Adrenal gland (tissue), 5 donors: ENCODE measurements around the gene RASSF5.

ENCODE experiments used
- POLR2A ChIP-seq, 2 donors: fragments of 450-650 bp; IDR thresholded peaks; one replicate each; pipeline ENCODE4 v1.6.1; 2017; ENCODE audit warnings: antibody characterized with exemption in 2 of 2, mild to moderate bottlenecking in 2 of 2, moderate library complexity in 1 of 2
- TF ChIP-seq, protein P1 (sequence below), 6 experiments: fragments of 450-650 bp in 4 of 6; fragments of 200-600 bp in 2 of 6; sonication (generic) in 1 of 6; IDR thresholded peaks; 1 replicate in 5 of 6; 2 replicates in 1 of 6; pipeline versions ENCODE4 v1.5.1 to v1.8.0; 2016 to 2021; ENCODE audit warnings: antibody characterized with exemption in 6 of 6, mild to moderate bottlenecking in 2 of 6, moderate library complexity in 1 of 6
- donor health status: DM: no; HTN: no; CAD: no.

GRCh38 chr1:206476591-206476990 lies 30.7 kb upstream of the RASSF5 start:
- TF ChIP-seq, protein P1, sequence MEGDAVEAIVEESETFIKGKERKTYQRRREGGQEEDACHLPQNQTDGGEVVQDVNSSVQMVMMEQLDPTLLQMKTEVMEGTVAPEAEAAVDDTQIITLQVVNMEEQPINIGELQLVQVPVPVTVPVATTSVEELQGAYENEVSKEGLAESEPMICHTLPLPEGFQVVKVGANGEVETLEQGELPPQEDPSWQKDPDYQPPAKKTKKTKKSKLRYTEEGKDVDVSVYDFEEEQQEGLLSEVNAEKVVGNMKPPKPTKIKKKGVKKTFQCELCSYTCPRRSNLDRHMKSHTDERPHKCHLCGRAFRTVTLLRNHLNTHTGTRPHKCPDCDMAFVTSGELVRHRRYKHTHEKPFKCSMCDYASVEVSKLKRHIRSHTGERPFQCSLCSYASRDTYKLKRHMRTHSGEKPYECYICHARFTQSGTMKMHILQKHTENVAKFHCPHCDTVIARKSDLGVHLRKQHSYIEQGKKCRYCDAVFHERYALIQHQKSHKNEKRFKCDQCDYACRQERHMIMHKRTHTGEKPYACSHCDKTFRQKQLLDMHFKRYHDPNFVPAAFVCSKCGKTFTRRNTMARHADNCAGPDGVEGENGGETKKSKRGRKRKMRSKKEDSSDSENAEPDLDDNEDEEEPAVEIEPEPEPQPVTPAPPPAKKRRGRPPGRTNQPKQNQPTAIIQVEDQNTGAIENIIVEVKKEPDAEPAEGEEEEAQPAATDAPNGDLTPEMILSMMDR (IDR thresholded peaks at IDR 0.05), result no peak
- no peak for TF ChIP-seq POLR2A (IDR thresholded peaks at IDR 0.05)
